Adrenal gland (tissue), 5 donors: ENCODE data around the gene TENM4.

Source experiments
- POLR2A ChIP-seq, 2 donors: fragments of 450-650 bp; IDR thresholded peaks; one replicate each; pipeline ENCODE4 v1.6.1; 2017; ENCODE audit warnings: antibody characterized with exemption in 2 of 2, mild to moderate bottlenecking in 2 of 2, moderate library complexity in 1 of 2
- TF ChIP-seq, protein P1 (sequence below), 6 experiments: fragments of 450-650 bp in 4 of 6; fragments of 200-600 bp in 2 of 6; sonication (generic) in 1 of 6; IDR thresholded peaks; 1 replicate in 5 of 6; 2 replicates in 1 of 6; pipeline versions ENCODE4 v1.5.1 to v1.8.0; 2016 to 2021; ENCODE audit warnings: antibody characterized with exemption in 6 of 6, mild to moderate bottlenecking in 2 of 6, moderate library complexity in 1 of 6
- donor health status: DM: no; HTN: no; CAD: no.

DNA sequence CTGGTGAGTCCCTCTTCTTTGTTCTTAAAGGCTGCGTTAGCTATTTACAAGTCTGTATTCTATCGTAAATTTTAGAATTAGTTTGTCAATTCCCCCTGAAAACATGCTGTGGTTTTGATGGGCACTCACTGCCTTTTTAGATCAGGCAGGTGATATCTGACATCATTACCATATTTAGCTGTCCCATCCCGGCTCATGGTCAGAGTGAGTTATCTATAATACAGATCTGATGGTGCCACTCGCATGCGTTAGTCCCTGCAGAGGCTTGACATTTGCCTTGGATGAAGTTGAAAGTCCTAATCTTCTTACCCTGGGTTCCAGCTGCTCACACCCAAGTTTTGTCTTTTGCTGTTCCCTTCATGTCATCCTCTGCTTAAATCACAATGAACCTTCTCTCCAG, 715.6 kb downstream of the TENM4 start:
- TF ChIP-seq, protein P1, sequence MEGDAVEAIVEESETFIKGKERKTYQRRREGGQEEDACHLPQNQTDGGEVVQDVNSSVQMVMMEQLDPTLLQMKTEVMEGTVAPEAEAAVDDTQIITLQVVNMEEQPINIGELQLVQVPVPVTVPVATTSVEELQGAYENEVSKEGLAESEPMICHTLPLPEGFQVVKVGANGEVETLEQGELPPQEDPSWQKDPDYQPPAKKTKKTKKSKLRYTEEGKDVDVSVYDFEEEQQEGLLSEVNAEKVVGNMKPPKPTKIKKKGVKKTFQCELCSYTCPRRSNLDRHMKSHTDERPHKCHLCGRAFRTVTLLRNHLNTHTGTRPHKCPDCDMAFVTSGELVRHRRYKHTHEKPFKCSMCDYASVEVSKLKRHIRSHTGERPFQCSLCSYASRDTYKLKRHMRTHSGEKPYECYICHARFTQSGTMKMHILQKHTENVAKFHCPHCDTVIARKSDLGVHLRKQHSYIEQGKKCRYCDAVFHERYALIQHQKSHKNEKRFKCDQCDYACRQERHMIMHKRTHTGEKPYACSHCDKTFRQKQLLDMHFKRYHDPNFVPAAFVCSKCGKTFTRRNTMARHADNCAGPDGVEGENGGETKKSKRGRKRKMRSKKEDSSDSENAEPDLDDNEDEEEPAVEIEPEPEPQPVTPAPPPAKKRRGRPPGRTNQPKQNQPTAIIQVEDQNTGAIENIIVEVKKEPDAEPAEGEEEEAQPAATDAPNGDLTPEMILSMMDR (IDR thresholded peaks at IDR 0.05) = no peak
- no peak for TF ChIP-seq POLR2A (IDR thresholded peaks at IDR 0.05)
